ENCODE measurements around the gene LEPR.

LEPR gene

DNA sequence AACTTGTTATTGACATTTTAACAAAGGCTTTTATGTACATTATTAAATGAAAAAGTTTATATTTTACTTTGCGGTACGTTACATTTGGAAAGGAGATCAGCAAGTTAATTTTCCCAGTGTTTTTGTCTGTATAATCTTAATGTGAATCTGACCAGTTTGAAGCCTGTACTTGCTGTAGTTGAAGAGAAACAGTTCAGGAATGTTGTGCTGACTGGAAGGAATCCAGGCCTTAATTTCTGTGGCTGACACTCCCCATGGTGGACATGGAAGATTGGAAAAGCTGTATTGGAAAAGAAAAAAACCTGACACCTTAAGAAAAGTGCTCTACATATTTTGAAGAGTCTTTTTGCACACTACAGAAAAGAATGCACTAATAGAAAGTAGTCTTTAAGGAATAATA is 15.5 kb downstream of the LEPR start:
- H3K27ac ChIP-seq (ENCODE audit: low read depth, low read length) = no peak overlapping the region
- no peak overlapping the region for H4K12ac ChIP-seq (ENCODE audit: low read depth, low read length)
- no peaks in the 10 kb centered on the region for H3K9me3 ChIP-seq (ENCODE audit: insufficient read depth, low read depth, low read length)
- no peak overlapping the region for H3K18ac ChIP-seq (ENCODE audit: low read length)
- H4K91ac ChIP-seq (ENCODE audit: low read depth, low read length) = no peak overlapping the region
- H3K79me1 ChIP-seq (ENCODE audit: low read length) = peaks cover 4% of the 10 kb centered on the region
- H3K4me2 ChIP-seq (ENCODE audit: low read length) = no peak overlapping the region
- peaks cover 4 to 8% of the 10 kb centered on the region in 2 experiments for H3K4me1 ChIP-seq (ENCODE audit: control insufficient read depth in 1 of 2, insufficient read depth in 2 of 2, low read length in 2 of 2)
- no peak overlapping the region for H3K23ac ChIP-seq (ENCODE audit: low read length)
- H3K9ac ChIP-seq (ENCODE audit: low read length) = no peak overlapping the region
- H4K8ac ChIP-seq (ENCODE audit: low read depth, low read length) = no peak overlapping the region
- H2BK12ac ChIP-seq (ENCODE audit: low read length) = no peak overlapping the region
- H2BK120ac ChIP-seq (ENCODE audit: insufficient read depth, low read length, poor library complexity) = no peak overlapping the region
- no peak overlapping the region for H3K4me3 ChIP-seq (ENCODE audit: low read depth, low read length)
- no peaks in the 10 kb centered on the region for H3K27me3 ChIP-seq (ENCODE audit: insufficient read depth, low read length)
- H3K79me2 ChIP-seq (ENCODE audit: control insufficient read depth, insufficient read depth, low read length, poor library complexity) = no peaks in the 10 kb centered on the region
- H3K4ac ChIP-seq (ENCODE audit: low read depth, low read length) = no peak overlapping the region
- H2AFZ ChIP-seq (ENCODE audit: insufficient read depth, low read length, poor library complexity) = no peak overlapping the region
- H3K14ac ChIP-seq (ENCODE audit: low read length) = no peak overlapping the region
- H2AK5ac ChIP-seq (ENCODE audit: low read length) = no peak overlapping the region
- peak in 1 of 2 donors; percentile 51 for DNase-seq
- no CpG with 5 or more reads among the region's 2 CpGs for WGBS (ENCODE audit: extremely low coverage, insufficient coverage, insufficient read length)
- H3K36me3 ChIP-seq (ENCODE audit: control insufficient read depth in 1 of 2, insufficient read depth in 2 of 2, low read length in 2 of 2) = peaks cover 6 to 9% of the 10 kb centered on the region in 2 experiments
- no peak overlapping the region for H2BK5ac ChIP-seq (ENCODE audit: low read depth, low read length, poor library complexity)

DNA sequence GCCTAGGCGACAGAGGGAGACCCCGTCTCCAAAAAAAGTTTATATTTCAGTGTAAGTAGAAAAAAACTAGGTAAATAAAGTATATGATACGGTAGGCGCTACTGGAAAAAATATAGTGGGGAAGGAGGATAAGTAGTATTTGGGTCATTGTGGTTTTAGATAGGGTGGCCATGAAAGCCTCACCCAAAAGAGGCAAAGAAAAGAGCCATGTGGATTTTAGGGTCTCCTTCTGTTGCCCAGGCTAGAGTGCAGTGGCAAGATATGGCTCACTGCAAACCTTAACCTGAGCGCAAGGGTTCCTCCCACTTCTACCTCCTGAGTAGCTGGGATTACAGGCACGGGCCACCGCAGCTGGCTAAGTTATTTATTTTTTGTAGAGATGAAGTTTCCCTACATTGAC is 17.1 kb downstream of the LEPR start:
- Histone ChIP-seq H2BK120ac (ENCODE audit: insufficient read depth, low read length, poor library complexity) (no peak overlapping the region), H2BK5ac (ENCODE audit: low read depth, low read length, poor library complexity) (no peak overlapping the region), H3K23ac (ENCODE audit: low read length) (no peak overlapping the region), H3K27ac (ENCODE audit: low read depth, low read length) (no peak overlapping the region), H3K4me3 (ENCODE audit: low read depth, low read length) (no peak overlapping the region), H3K27me3 (ENCODE audit: insufficient read depth, low read length) (no peaks in the 10 kb centered on the region), H3K36me3 (ENCODE audit: control insufficient read depth in 1 of 2, insufficient read depth in 2 of 2, low read length in 2 of 2) (peaks cover 0 to 6% of the 10 kb centered on the region in 2 experiments), H3K79me2 (ENCODE audit: control insufficient read depth, insufficient read depth, low read length, poor library complexity) (no peaks in the 10 kb centered on the region), H4K12ac (ENCODE audit: low read depth, low read length) (no peak overlapping the region), H3K9me3 (ENCODE audit: insufficient read depth, low read depth, low read length) (no peaks in the 10 kb centered on the region), H2AFZ (ENCODE audit: insufficient read depth, low read length, poor library complexity) (no peak overlapping the region), H3K4ac (ENCODE audit: low read depth, low read length) (no peak overlapping the region), H3K79me1 (ENCODE audit: low read length) (peaks cover 4% of the 10 kb centered on the region), H3K4me1 (ENCODE audit: control insufficient read depth in 1 of 2, insufficient read depth in 2 of 2, low read length in 2 of 2) (peaks cover 4 to 8% of the 10 kb centered on the region in 2 experiments), H2AK5ac (ENCODE audit: low read length) (no peak overlapping the region), H4K91ac (ENCODE audit: low read depth, low read length) (no peak overlapping the region), H2BK12ac (ENCODE audit: low read length) (no peak overlapping the region), H4K8ac (ENCODE audit: low read depth, low read length) (no peak overlapping the region), H3K9ac (ENCODE audit: low read length) (no peak overlapping the region), H3K14ac (ENCODE audit: low read length) (no peak overlapping the region), H3K18ac (ENCODE audit: low read length) (peak overlapping the region; percentile 10), H3K4me2 (ENCODE audit: low read length) (no peak overlapping the region)
- 100% methylated on average over 2 of the region's 7 CpGs for WGBS (ENCODE audit: extremely low coverage, insufficient coverage, insufficient read length)
- no peak for DNase-seq

DNA sequence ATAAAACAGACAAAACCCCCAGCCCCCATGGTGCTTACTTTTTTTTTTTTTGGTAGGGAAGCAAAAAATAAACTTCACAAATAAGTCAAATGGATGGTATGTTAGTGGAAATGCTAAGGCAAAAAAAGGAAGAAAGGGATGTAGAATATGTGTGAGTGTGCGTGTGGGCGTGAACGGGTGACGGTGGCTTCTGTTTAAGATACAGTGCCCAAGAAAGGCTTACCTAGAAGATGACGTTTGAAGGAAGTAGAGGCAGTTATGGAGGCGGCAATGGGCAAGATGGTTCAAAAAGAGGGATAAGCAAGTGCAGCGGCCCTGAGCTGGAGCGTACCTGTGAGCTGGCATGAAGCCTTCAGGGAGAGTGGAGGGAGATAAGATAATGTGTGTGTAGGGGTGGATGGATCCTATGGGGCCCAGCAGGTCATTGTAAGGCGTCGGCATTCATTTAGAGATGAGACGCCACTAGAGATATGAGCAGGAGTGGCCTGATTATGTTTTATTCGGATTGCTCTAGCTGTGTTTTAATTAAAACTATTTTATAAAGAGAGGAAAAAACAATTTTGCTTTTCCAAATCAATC is 19.9 kb downstream of the LEPR start:
- no peak overlapping the region for H3K4me2 ChIP-seq (ENCODE audit: low read length)
- H3K4ac ChIP-seq (ENCODE audit: low read depth, low read length) = no peak overlapping the region
- peaks cover 4% of the 10 kb centered on the region for H3K79me1 ChIP-seq (ENCODE audit: low read length)
- H3K9ac ChIP-seq (ENCODE audit: low read length) = no peak overlapping the region
- peak; percentile 38 to 50 for DNase-seq
- no peak overlapping the region for H3K23ac ChIP-seq (ENCODE audit: low read length)
- no peaks in the 10 kb centered on the region for H3K27me3 ChIP-seq (ENCODE audit: insufficient read depth, low read length)
- WGBS (ENCODE audit: extremely low coverage, insufficient coverage, insufficient read length) = 100% methylated on average over 4 of the region's 12 CpGs
- H4K12ac ChIP-seq (ENCODE audit: low read depth, low read length) = no peak overlapping the region
- no peak overlapping the region for H3K27ac ChIP-seq (ENCODE audit: low read depth, low read length)
- no peaks in the 10 kb centered on the region for H3K9me3 ChIP-seq (ENCODE audit: insufficient read depth, low read depth, low read length)
- no peak overlapping the region for H3K4me3 ChIP-seq (ENCODE audit: low read depth, low read length)
- H4K91ac ChIP-seq (ENCODE audit: low read depth, low read length) = no peak overlapping the region
- peaks cover 0 to 2% of the 10 kb centered on the region in 2 experiments for H3K36me3 ChIP-seq (ENCODE audit: control insufficient read depth in 1 of 2, insufficient read depth in 2 of 2, low read length in 2 of 2)
- no peak overlapping the region for H2BK120ac ChIP-seq (ENCODE audit: insufficient read depth, low read length, poor library complexity)
- no peak overlapping the region for H3K18ac ChIP-seq (ENCODE audit: low read length)
- H2AK5ac ChIP-seq (ENCODE audit: low read length) = no peak overlapping the region
- no peak overlapping the region for H3K14ac ChIP-seq (ENCODE audit: low read length)
- H4K8ac ChIP-seq (ENCODE audit: low read depth, low read length) = no peak overlapping the region
- no peak overlapping the region for H2BK5ac ChIP-seq (ENCODE audit: low read depth, low read length, poor library complexity)
- H3K4me1 ChIP-seq (ENCODE audit: control insufficient read depth in 1 of 2, insufficient read depth in 2 of 2, low read length in 2 of 2) = peaks cover 0 to 1% of the 10 kb centered on the region in 2 experiments
- H3K79me2 ChIP-seq (ENCODE audit: control insufficient read depth, insufficient read depth, low read length, poor library complexity) = no peaks in the 10 kb centered on the region
- H2BK12ac ChIP-seq (ENCODE audit: low read length) = no peak overlapping the region
- H2AFZ ChIP-seq (ENCODE audit: insufficient read depth, low read length, poor library complexity) = no peak overlapping the region

DNA sequence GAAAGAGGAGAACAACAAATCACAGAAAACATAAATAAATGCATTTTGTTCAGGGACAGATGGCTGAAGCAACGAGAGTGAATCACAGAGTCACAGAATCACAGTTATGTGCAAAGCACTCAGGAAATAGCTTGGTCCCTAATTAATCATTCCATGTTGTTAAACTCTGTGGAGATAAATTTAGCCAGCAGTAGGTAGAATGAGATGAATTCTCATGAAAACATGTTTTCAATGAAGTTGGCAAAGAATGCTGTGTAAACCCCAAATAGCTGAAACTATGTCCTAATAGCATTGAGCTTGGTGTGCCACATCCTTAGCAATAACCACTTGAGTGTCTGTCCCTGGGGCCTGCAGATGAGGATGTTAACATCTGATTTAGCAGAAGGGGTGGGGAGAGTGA is 20.4 kb downstream of the LEPR start:
- Histone ChIP-seq H2BK5ac (ENCODE audit: low read depth, low read length, poor library complexity) (no peak overlapping the region), H3K9me3 (ENCODE audit: insufficient read depth, low read depth, low read length) (no peaks in the 10 kb centered on the region), H2AFZ (ENCODE audit: insufficient read depth, low read length, poor library complexity) (no peak overlapping the region), H3K23ac (ENCODE audit: low read length) (no peak overlapping the region), H4K12ac (ENCODE audit: low read depth, low read length) (no peak overlapping the region), H4K91ac (ENCODE audit: low read depth, low read length) (no peak overlapping the region), H3K4ac (ENCODE audit: low read depth, low read length) (no peak overlapping the region), H3K4me2 (ENCODE audit: low read length) (no peak overlapping the region), H2AK5ac (ENCODE audit: low read length) (no peak overlapping the region), H3K4me1 (ENCODE audit: control insufficient read depth in 1 of 2, insufficient read depth in 2 of 2, low read length in 2 of 2) (peaks cover 0 to 1% of the 10 kb centered on the region in 2 experiments), H2BK12ac (ENCODE audit: low read length) (no peak overlapping the region), H3K9ac (ENCODE audit: low read length) (no peak overlapping the region), H3K27me3 (ENCODE audit: insufficient read depth, low read length) (no peaks in the 10 kb centered on the region), H2BK120ac (ENCODE audit: insufficient read depth, low read length, poor library complexity) (no peak overlapping the region), H3K27ac (ENCODE audit: low read depth, low read length) (no peak overlapping the region), H3K79me2 (ENCODE audit: control insufficient read depth, insufficient read depth, low read length, poor library complexity) (no peaks in the 10 kb centered on the region), H3K14ac (ENCODE audit: low read length) (no peak overlapping the region), H4K8ac (ENCODE audit: low read depth, low read length) (no peak overlapping the region), H3K18ac (ENCODE audit: low read length) (no peak overlapping the region), H3K4me3 (ENCODE audit: low read depth, low read length) (no peak overlapping the region), H3K36me3 (ENCODE audit: control insufficient read depth in 1 of 2, insufficient read depth in 2 of 2, low read length in 2 of 2) (peaks cover 0 to 2% of the 10 kb centered on the region in 2 experiments), H3K79me1 (ENCODE audit: low read length) (peaks cover 4% of the 10 kb centered on the region)
- no CpG with 5 or more reads among the region's 1 CpG for WGBS (ENCODE audit: extremely low coverage, insufficient coverage, insufficient read length)
- DNase-seq = no peak

Data from trophoblast cell (in vitro differentiated cells and primary cell).